ENCODE measurements around the gene RFC1. TPM values are rescaled to one million over a fixed set of nuclear protein-coding genes. Genes with fewer than 3 reads are reported as not detected.
A peak's percentile ranks its signal among the peaks of the same experiment; 100 is the strongest.

Gene RFC1
- total and polyA plus RNA-seq, 9 of the 15 experiments (the other 6 are each of a cell fraction or from before 2014, with no cell fraction given): 16.8 to 85.6 (median 45.2) TPM

GRCh38 chr4:39365830-39366771 lies at the start of gene RFC1 (continued):
- TF ChIP-seq E2F3 (CRISPR knock-in tag; IDR thresholded peaks at IDR 0.05) (peak; percentile 98), EP300 (IDR thresholded peaks at IDR 0.05; ENCODE audit: low read length) (0 out of 2 replicates have a peak, but pooled peaks have one; percentile 35), ZBED1 (IDR thresholded peaks at IDR 0.05) (no peak; the same call in 1 of the 2 replicates), DACH1 (IDR thresholded peaks at IDR 0.05; ENCODE audit: partially characterized antibody) (no peak), ZNF124 (CRISPR knock-in tag; IDR thresholded peaks at IDR 0.05) (no peak), MAX (CRISPR knock-in tag; IDR thresholded peaks at IDR 0.05) (peak; percentile 99), NCOA1 (IDR thresholded peaks at IDR 0.05; ENCODE audit: low read depth) (no peak), ZNF778 (CRISPR knock-in tag; IDR thresholded peaks at IDR 0.05) (no peak), THAP7 (CRISPR knock-in tag; IDR thresholded peaks at IDR 0.05) (no peak), ZNF639 (CRISPR knock-in tag; conservative IDR thresholded peaks at IDR 0.05 in 1 of 2, IDR thresholded peaks at IDR 0.05 in 1 of 2) (peak in 1 of 2 experiments; percentile 83; a peak in 2 of 4 replicates), BCOR (IDR thresholded peaks at IDR 0.05) (0 out of 2 replicates have a peak, but pooled peaks have one; percentile 19), KDM2B (CRISPR knock-in tag; IDR thresholded peaks at IDR 0.05) (no peak), STAT5A (IDR thresholded peaks at IDR 0.05; ENCODE audit: borderline replicate concordance, low read length) (no peak)
